ENCODE data around the gene ADAMTS16. TPM values are rescaled to one million over a fixed set of nuclear protein-coding genes. Genes with fewer than 3 reads are reported as not detected.

Gene ADAMTS16
- total and polyA plus RNA-seq, 2 donors (not counting 3 experiments of a cell fraction or from before 2014, with no cell fraction given), result not detected

GRCh38 chr5:5332287-5332686 lies 192.2 kb downstream of the ADAMTS16 start:
- Histone ChIP-seq H2AFZ (ENCODE audit: low read depth, low read length) (no peak overlapping the region), H4K20me1 (replicated peaks; ENCODE audit: control insufficient read depth, extremely low read depth, insufficient read depth, low read length) (no peaks in the 10 kb centered on the region), H3K4me3 (replicated peaks in 1 of 3; ENCODE audit: insufficient read depth in 1 of 3, low read depth in 1 of 3, low read length in 3 of 3) (no peak overlapping the region), H3K27me3 (ENCODE audit: control insufficient read depth in 2 of 2, insufficient read depth in 2 of 2, low read length in 2 of 2) (no peaks in the 10 kb centered on the region), H3K4me1 (ENCODE audit: control insufficient read depth, extremely low read depth, insufficient read depth, low read length) (no peaks in the 10 kb centered on the region), H3K4me2 (ENCODE audit: insufficient read depth, low read length) (no peak overlapping the region), H3K79me2 (ENCODE audit: control insufficient read depth, insufficient read depth, low read length) (no peaks in the 10 kb centered on the region), H3K9me1 (replicated peaks; ENCODE audit: control insufficient read depth, extremely low read depth, insufficient read depth, low read length) (no peaks in the 10 kb centered on the region), H3K9ac (replicated peaks; ENCODE audit: extremely low read depth, insufficient read depth, low read length) (no peak overlapping the region), H3K27ac (ENCODE audit: insufficient read depth, low read depth, low read length) (no peak overlapping the region), H3K9me3 (replicated peaks; ENCODE audit: control insufficient read depth, insufficient read depth, low read length) (peaks cover 2% of the 10 kb centered on the region), H3K36me3 (ENCODE audit: control insufficient read depth in 2 of 2, extremely low read depth in 1 of 2, insufficient read depth in 2 of 2, low read length in 2 of 2) (no peaks in the 10 kb centered on the region)
- FAIRE-seq (no peak), DNase-seq (ENCODE audit: low read depth, low spot score) (no peak)
- CTCF ChIA-PET, result no interaction called here
- BruUV-seq (replicated peaks), result no TSS peak
- dilution Hi-C loops (cut with MboI; ENCODE audit: extremely low pct_ligation_motif_present, low sequenced_read_pairs) (no loop called here), intact Hi-C loops (cut with micrococcal nuclease) (no loop called here)
- TF ChIP-seq, protein P1, sequence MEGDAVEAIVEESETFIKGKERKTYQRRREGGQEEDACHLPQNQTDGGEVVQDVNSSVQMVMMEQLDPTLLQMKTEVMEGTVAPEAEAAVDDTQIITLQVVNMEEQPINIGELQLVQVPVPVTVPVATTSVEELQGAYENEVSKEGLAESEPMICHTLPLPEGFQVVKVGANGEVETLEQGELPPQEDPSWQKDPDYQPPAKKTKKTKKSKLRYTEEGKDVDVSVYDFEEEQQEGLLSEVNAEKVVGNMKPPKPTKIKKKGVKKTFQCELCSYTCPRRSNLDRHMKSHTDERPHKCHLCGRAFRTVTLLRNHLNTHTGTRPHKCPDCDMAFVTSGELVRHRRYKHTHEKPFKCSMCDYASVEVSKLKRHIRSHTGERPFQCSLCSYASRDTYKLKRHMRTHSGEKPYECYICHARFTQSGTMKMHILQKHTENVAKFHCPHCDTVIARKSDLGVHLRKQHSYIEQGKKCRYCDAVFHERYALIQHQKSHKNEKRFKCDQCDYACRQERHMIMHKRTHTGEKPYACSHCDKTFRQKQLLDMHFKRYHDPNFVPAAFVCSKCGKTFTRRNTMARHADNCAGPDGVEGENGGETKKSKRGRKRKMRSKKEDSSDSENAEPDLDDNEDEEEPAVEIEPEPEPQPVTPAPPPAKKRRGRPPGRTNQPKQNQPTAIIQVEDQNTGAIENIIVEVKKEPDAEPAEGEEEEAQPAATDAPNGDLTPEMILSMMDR (IDR thresholded peaks at IDR 0.05; ENCODE audit: extremely low read depth in 1 of 2, insufficient read depth in 1 of 2, low read depth in 1 of 2, low read length in 2 of 2), result no peak
- TF ChIP-seq POLR2AphosphoS5 (IDR thresholded peaks at IDR 0.05; ENCODE audit: insufficient read depth, low read depth, low read length), result no peak
- TF ChIP-seq EZH2 (IDR thresholded peaks at IDR 0.05; ENCODE audit: borderline replicate concordance, low read depth, low read length, severe bottlenecking), result no peak
- no peak for TF ChIP-seq MYC (IDR thresholded peaks at IDR 0.05; ENCODE audit: low read depth, low read length)
- TF ChIP-seq JUN (IDR thresholded peaks at IDR 0.05; ENCODE audit: borderline replicate concordance, insufficient read depth, insufficient read length, low read depth), result no peak
- TF ChIP-seq MAX (IDR thresholded peaks at IDR 0.05; ENCODE audit: insufficient read depth, insufficient read length), result no peak
- no peak for TF ChIP-seq POLR2A (IDR thresholded peaks at IDR 0.05; ENCODE audit: low read depth, low read length)
- no peak for TF ChIP-seq FOS (IDR thresholded peaks at IDR 0.05; ENCODE audit: borderline replicate concordance, insufficient read depth, low read length)
- TF ChIP-seq GATA2 (IDR thresholded peaks at IDR 0.05; ENCODE audit: insufficient read depth, insufficient read length, low read depth, low read length), result no peak
- POLR2A ChIA-PET, result no interaction called here

Data from endothelial cell of umbilical vein (primary cell).